Stimulated activated CD8-positive, alpha-beta memory T cell treated with anti-CD3 and anti-CD28 coated beads, Interleukin-15, amount 100 ng/mL, for 48 hours (primary cell): ENCODE results near the gene FHDC1.

Source experiments
- DNase-seq, 2 donors: peaks; one replicate each; pipeline ENCODE4 v3.0.0-alpha.2; 2020; ENCODE audit warnings: low read depth in 2 of 2

The FHDC1 gene

DNA sequence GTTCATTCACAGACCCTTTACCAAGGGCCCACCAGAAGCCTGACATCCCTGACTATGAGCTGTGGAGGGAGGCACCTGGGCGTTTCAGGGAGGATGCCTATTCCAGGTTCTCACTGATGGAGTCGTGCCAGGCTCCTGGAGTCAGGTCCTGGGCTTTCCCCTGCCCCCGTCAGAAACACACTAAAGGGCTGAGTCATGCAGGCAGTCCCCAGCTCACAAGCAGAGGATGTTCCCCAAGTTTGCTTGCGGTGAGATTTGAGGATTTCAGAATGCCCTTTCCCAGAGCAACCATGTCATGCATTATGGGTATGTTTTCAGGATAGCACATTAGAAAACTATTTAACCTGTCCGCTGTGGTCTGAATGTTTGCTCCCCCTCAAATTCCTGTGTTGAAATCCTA is 45.2 kb downstream of the FHDC1 start:
- DNase-seq = no peak

DNA sequence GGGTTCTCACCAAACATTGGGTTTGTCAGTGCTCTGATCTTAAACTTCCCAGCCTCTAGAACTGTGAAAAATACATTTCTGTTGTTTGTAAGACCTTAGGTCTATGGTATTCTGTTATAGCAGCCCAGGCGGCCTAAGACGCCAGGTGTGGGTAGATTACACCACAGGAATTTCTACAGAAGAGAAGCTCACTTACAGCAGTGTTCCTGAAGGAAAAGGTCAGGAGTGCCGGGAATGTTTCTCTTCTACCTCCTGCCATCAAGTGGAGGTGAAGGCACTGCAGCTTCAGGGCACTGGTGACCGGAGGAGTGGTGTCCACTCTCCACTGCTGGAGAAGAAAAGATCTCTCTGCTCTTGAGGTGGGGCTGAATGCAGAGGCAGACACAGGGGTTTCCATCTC is 45.7 kb downstream of the FHDC1 start:
- DNase-seq = no peak

DNA sequence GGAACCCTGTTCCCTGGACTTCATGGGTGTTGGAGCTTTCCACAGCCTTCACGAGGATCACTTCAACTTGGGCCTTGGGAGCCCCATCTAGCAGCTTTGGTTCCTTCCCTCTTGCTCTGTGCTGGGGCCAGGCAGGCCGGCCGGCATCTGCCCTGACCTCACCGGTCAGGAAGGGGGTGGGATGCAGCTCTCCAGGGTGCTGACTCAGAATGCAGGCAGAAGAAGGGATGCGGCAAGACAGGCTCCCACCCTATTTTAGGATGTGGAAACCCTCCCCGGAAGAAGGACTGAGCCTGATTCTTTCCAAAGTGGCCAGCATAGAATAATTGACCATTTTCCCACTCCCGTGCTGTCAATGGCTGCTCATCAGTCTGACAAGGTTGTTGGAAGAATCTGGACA is 47.1 kb downstream of the FHDC1 start:
- DNase-seq = no peak

DNA sequence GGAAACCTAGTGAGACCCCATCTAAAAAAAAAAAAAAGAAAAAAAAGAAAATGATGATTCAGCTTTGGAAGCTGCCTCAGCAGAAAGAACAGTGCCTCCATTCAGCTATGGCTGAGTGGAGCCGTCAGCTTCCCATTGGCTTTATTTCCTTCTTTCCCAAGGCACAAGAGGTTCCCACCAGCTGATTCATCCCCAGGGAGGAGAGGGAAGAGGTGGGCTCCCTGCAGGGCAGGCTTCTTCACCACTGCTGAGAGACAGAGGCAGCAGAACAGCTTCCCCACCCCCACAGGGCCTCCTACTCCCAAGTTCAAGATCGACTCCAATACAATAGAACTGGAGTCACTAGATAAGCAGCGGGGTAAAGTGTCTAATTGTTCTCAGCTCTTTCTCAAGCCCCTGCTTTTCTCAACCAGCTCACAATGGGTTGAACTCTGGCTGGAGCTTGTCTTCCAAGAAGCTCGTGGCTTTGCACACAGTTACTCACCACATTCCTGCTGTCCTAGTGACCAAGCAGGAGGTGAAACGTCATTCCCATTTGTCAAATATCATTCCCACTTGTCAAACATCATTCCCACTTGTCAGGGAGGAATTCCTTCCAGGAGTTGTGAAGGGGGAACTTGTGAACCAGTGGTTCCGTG is 47.8 kb downstream of the FHDC1 start:
- no peak for DNase-seq

DNA sequence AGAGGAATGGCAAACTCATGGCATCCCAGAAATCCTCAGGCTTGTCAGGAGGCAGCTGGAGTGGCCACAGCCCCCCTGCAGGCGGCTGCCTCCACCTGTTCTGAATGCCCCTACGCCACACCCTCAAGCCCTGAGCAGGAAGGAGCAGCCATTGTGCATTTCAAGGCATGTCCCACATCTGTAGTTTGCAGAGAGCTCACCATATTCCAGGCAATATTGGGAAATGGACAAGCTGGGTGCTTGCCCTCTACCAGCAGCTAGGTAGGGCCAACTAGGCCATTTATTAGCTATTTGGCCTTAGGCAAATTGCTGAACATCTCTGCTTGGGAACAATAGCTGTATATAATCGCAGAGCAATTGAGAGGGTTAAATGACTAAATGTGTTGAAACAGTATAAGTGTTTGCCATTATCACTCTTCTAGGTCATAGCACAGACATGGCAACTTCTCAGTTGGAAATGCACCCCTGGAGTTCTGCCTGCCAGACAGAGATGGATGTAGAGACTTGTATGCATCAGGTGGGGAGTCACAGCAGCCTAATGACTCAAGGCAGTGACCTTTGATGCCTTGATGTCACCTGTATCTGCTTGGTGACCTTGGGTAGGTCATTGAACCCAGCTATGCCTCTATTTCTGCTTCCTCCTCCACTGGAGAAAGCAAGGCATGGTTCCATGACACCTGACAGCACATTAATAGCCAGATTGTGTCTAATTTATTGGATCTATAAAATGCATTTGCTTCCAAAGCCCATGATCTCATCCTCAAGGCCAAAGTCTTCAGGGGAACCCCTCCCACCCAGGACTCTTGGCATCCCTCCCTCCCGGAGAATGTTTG is 52.8 kb downstream of the FHDC1 start:
- no peak for DNase-seq

DNA sequence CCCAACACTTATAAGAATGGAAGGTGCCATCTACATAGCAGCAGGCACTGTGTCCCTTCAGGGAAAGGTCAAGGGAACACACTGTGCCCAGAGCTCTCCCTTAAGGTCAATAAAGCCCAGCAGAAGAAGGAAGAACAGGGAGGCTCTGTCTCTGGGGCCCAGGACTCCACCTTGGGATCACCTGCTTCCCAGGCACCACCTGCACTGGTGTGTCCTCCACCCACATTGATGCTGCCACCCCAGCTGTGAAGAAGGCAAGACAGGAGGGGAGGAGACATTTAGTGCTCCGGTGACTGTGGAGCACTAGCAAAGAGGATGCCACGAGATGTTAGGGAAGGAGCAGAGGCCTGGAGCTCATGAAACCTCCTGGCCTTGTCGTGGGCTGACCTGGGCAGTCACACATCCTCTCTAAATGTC is 53.4 kb downstream of the FHDC1 start:
- no peak for DNase-seq

DNA sequence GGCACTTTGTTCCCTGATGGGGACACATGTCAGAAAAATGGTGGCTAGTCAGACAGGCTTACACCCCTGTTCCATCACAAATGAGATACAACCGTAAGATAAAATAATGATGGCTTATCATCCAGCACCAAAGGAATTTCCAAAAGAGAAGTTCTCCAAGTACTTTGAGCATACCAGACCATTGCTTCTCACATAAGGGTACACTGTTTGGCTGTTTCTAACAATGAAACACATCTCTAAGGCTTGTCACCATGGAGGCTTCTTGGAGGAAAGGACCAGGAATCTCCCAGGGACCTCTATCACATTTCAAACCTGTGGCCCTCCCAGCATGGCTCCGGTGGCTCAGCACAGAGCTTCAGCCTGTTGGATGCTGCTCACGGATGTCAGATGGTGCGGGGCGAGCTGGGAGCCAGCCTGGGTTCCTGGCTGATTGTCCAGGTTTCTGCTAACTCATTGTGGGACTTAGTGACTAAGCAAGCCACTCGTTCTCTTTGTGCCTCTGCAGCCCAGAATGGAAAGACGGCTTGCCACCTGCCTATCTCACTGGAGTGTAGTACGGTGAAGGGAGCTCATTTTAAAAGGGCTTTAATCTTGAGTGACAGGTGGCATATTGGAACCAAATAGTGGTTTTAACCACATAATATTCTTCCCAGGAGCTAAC is 54.5 kb downstream of the FHDC1 start:
- DNase-seq = no peak

DNA sequence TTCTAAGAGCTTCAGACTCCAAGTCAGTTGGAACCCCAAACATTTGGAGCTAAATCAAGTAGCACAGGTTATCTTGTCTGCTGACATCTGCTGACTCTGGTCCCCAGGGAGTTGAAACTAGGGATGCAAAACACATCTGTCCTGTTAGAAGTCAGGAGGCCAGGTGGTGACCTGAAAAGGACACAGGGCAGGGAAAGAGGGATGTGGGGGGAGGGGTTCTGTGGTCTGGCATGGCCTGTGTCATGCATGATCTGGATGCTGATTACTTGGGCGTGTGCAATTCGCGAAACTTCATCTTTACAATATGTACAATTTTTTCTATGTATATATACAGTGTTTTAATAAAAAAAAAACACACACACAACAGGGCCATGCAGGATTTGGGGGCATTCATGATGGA is 55.3 kb downstream of the FHDC1 start:
- DNase-seq = no peak

DNA sequence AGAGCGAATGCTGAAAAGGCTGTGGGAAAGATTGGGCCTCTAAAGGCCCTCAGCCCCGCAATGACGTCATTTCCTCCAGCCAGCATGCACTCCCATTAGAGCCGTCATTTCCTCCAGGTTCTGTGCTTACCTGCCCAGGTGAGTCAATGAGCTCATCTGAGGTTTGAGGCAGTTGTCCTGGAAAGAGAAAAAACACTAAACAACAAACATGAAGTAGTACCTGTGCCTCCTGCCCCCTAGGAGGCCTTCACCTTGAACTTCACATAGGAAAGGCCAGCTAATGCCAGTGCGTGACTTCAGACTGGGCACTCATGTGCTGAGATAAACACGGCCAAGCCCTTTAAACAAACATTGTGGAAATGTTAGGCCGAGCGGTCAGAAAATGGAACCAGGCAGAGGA is 55.9 kb downstream of the FHDC1 start:
- DNase-seq = no peak

DNA sequence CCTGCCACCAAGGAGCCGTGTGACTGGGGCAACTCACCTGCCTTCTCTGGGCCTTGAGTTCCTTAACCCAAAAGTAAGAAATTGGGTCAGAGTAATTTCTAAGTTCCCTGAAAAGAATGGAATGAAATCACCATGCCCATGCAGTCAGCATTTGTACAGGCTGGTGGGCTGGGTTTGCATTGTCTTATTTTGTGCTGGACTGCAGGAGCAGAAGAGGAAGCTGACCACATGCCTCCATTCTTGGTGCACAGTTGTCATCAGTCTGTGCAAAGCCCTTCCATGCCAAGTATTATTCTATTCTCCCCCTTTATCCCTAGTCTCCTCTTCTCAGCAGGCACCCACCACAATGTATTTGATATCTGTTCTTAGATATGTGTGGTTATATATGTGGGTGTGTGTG is 56.3 kb downstream of the FHDC1 start:
- no peak for DNase-seq

DNA sequence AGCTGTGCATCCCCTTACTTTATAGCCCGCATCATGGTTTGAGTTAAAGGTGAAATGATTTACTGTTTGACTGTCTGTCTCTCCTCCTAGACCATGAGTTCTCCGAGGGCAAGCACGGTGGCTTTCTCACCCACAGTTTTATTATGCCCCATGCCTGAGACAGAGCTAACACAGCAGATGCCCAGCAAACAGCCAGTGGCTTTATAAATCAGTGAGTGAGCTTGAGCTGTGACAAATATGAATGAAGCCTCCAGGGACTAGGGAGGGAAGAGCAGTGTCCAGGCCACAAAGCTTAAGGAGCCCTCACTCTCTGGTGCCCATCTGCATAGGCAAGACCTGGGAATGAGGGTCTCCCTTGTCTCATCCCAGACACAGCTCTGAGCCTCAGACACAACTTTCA is 57.9 kb downstream of the FHDC1 start:
- no peak for DNase-seq

DNA sequence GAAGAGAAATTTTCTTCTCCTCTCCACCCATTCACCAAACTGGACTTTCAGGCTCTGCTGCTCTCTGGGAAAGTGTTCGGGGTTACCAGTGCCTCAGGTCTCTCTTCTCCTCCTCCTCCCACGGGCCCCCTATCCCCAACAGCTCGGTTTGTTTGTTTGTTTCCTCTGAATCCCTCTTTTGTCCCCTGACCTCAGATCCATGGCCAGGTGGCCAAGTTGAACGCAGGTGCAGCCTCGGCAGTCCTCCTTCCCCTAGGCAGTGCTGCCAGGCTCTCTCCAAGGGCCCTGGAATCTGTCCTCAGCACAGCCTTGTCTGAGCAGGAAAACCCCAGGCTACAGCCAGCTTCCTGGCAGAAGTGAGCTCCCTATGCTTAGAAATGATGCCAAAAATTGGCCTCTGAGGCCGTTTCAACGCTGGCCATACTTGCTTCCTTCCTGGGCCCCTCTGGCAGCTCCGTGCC is 60.0 kb downstream of the FHDC1 start:
- DNase-seq = no peak

DNA sequence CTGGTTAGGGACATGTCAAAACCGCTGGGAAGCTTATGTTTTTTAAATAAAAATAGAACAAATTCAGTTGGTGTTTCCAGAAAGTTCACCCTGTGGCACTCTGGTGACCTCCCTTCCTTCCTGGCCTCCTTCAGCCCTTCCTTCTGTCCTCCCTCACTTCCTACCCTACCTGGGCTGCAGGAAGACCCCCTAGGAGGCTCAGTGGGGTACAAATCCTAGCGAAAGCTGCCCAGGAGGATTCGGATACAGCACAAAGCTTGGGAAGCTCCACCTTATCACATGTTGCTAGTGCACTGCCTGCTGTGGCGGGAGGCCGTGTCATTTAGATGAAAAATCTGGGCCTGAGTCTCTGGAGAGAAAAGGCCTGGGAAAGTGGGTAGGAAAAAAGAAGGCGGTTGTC is 60.5 kb downstream of the FHDC1 start:
- no peak for DNase-seq

DNA sequence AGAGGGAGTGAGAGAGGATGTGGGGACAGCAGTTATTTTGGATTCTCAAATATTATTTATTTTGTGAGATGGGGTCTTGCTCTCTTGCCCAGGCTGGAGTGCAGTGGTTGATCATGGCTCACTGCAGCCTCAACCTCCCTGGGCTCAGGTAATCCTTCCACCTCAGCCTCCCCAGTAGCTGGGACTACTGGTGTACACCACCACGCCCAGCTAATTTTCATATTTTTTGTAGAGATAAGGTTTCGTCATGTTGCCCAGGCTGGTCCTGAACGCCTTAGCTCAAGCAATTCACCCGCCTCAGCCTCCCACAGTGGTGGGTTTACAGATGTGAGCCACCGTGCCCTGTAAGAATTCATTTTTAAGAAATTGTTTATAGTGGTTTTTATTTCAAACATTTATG is 61.2 kb downstream of the FHDC1 start:
- no peak for DNase-seq

DNA sequence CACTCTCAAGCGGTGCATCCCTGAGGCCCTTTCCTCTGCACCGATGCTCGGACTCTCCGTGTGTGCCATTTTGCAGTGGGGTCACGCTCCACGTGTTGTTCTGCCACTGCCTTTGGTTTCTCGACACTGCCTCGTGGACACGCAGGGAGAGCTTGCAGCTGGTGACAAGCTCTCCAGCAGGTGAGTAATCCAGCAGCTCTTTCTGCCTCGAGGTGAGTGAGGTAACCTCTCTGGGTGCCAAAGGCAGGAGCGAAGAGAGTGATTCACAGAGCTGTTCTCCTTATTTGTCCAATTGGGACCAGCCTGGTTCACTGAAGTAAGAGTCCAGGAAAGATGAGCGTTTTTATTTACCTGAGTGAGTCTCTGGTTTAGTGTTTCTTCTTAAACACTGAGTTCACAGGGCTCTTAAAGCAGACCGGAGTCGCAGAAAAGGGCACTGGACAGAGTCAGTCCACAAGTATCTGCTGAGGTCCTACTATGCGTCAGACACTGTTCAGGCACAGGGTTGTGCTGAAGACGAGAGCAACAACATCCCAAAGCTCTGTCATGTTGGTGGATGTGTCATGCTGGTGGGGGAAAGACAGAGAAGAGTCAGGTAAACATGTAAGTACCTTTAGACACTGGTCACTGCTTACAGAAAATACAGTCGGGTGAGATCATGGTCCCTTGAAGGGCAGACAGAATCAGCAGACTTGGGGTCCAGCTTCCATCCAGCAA is 61.8 kb downstream of the FHDC1 start:
- DNase-seq = no peak

DNA sequence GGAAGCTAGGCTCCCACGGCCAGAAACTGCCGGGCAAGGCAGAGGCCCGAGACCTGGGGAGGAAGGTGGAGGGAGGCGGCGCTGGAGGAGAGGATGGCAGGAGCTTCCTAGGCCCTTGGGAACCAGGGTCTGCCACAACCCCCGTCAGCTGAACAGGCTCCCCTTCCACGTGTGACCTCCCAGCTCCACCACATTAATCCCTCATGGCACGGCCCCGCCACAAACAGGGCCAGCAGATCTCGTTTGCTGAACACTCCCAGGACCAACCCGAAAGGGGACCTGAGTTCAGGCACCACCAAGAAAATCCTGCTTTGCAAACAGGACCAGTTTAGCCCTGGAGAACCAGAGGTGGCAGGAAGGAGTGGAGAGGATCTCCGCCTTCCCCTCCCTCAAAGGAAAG is 62.7 kb downstream of the FHDC1 start:
- no peak for DNase-seq

DNA sequence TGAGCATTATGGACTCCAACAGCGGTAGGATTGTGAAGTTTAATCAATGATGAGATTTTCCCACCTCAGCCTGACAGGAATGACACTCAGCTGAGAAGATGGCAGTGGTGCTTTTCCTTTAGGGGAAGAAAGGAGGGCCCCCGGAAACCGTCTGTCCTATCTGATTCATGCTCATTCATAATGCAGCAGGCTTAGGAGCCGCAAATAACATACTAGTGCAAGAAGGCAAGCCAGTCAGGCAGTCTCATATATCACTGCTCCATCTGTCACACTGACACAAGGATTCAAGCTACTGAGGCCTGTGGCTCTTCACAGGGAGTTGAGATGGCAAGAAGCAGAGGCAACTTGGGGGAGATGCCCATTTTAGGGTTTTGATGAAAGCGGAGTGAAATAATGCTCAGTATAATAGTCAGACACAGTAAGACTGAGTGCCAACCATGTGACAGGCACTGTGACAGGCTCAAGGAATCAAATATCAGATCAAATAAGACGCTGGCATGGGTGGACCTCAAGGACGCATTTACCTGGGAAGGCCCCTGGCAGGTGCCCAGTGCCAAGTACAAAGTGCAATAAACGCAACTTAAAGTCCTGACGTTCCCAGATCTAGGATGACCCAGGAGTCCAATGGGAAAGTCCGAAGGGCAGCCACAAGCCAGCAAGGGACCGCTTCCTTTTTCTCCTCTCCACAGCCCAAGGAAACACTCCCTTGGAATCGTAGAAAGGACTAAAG is 63.4 kb downstream of the FHDC1 start:
- no peak for DNase-seq

DNA sequence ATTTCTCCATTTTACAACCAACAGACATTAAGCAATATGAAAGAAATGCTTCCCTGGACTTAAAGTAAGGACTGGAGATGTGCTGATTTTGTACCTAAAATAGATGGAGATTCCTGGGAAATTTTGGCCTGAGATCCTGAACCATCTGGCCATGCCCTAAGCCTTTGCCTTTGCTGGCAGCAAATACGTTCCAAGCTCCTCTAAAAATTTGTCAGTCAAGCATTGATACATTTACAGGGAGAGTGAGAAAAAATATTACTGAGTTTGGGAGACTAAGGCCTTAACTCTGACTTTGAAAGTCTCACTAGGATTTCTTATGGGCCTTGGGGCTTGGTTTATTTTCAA is 63.9 kb downstream of the FHDC1 start:
- DNase-seq = no peak

DNA sequence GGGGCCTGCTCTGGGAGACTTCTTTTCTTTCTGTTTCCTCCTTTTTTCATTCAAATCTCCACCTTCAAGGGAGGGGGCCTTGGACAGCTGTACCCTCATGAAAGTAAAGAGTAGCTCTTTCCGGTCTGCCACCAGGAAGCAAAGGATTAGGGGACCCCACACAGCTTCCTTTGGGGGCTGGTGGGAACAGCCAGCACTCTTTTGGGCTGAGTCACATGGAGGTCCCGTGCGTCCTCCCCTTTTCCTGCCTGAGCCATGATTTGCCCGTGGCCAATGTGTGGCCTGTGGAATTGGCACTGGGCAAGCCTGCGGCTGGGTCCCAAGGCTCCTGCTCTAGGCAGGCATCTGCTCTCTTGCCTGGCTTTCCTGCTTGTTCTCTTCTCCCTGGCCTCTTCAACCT is 65.5 kb downstream of the FHDC1 start:
- no peak for DNase-seq

DNA sequence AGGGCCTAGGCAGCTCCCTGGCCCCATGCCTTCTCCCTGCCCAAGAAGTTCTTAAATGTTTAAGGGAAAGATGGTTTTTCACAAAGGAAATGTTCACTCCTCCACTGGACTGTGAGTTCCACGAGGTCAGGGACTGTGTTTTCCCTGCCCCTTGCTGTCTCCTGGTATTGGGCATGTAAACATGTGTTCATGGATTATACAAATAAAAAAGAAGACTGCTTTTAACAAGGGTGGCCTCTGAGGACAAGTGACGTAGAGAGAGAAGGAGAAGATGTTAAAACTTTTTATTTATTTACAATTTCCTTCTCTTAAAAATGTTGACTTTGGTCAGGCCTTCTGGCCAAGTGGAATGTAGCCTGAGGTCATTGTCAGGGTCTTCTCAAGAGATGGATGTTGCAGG is 66.0 kb downstream of the FHDC1 start:
- no peak for DNase-seq

DNA sequence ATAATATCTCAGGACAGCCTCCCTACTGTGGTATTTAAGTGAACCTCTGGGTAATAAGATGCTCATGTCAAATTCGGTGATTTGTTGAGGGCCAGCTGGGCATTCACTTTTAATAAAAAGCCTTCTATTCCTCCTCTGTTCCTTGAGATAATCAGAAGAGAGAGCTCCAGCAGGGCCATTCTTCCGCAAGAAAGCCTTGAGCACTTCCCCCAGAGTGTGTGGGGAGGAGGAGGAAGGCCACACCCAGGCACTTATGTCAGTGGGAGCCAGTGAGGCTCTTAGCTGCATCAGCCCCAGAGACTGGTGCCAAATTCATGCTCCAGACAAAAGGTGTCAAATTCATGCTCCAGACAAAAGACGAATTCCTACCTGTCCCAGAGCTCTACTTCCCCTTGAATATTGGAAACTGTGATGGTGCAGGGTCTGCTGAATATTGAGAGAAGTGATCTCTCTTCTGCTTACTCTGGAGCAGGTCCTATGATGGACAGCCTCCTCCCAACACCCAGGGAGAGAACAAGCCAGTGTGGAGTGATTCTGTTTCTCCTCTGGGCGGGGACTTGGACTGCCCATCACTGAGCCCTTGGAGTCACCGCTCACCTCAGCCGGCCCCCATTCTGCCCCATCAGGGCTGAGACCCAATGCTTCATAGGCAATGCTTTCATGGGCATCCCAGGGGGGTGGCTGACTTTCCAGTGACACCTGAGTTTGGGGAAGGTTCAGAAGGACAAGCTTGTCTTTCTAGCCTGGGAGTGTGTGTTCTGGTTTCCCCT is 68.1 kb downstream of the FHDC1 start:
- DNase-seq = no peak
